Central memory CD8-positive, alpha-beta T cell (primary cell): ENCODE measurements around the gene CLCA2.

Source experiments
- ATAC-seq: fragments of 150-1000 bp; cut with Tn5 transposase; replicated peaks from 2 replicates; pipeline ENCODE4 v1.10.0; 2022; ENCODE audit warnings: mild to moderate bottlenecking, moderate FRiP score, moderate number of reproducible peaks; ENCODE audit not compliant: poor library complexity, severe bottlenecking; ENCODE audit errors: extremely low read depth
- DNase-seq, 2 donors: peaks; one replicate each; pipeline ENCODE4 v3.0.0; 2021; ENCODE audit warnings: low spot score in 2 of 2
- H3K27ac Mint-ChIP-seq: one replicate; pipeline ENCODE4 v1.8.0; 2022; ENCODE audit warnings: low read depth, mild to moderate bottlenecking, moderate library complexity, mixed read lengths
- H3K27me3 Mint-ChIP-seq: one replicate; pipeline ENCODE4 v1.8.0; 2022; ENCODE audit warnings: mixed read lengths
- H3K36me3 Mint-ChIP-seq: one replicate; pipeline ENCODE4 v1.8.0; 2022; ENCODE audit warnings: mild to moderate bottlenecking, moderate library complexity, mixed read lengths; ENCODE audit not compliant: insufficient read depth
- H3K4me1 Mint-ChIP-seq: one replicate; pipeline ENCODE4 v1.8.0; 2022; ENCODE audit warnings: mixed read lengths
- H3K4me3 Mint-ChIP-seq: one replicate; pipeline ENCODE4 v1.8.0; 2022; ENCODE audit warnings: mild to moderate bottlenecking, moderate library complexity, mixed read lengths
- H3K9me3 Mint-ChIP-seq: one replicate; pipeline ENCODE4 v1.8.0; 2022; ENCODE audit warnings: mixed read lengths

CLCA2 gene

GRCh38 chr1:86395751-86396497 is 28.0 kb upstream of the CLCA2 start, which contains the start of gene ODF2L:
Gene ODF2L (minus strand): TSS chr1:86396323. CDS start chr1:86387027, 9,296 bp downstream.
- H3K36me3 Mint-ChIP-seq: peaks cover 9% of the 10 kb centered on the region
- H3K27ac Mint-ChIP-seq: peak within 1 kb of the TSS; percentile 87
- H3K4me3 Mint-ChIP-seq: peak within 1 kb of the TSS; percentile 87
- DNase-seq (peak; percentile 75 to 80), ATAC-seq (peak; percentile 99)
- H3K9me3 Mint-ChIP-seq: no peaks in the 10 kb centered on the region
- H3K27me3 Mint-ChIP-seq: no peaks in the 10 kb centered on the region
- peaks cover 48% of the 10 kb centered on the region for H3K4me1 Mint-ChIP-seq

- DNase-seq (no peak), ATAC-seq (peak; percentile 12)
- peaks cover 42% of the 10 kb centered on the region for H3K4me1 Mint-ChIP-seq
- H3K9me3 Mint-ChIP-seq: no peaks in the 10 kb centered on the region
- peak overlapping the region; percentile 87 for H3K27ac Mint-ChIP-seq
- no peaks in the 10 kb centered on the region for H3K27me3 Mint-ChIP-seq
- peak overlapping the region; percentile 87 for H3K4me3 Mint-ChIP-seq
- H3K36me3 Mint-ChIP-seq: peaks cover 9% of the 10 kb centered on the region
These were observed 27.5 kb upstream of the CLCA2 start for GRCh38 chr1:86396498-86396890.

- no peak for ATAC-seq
- no peak for DNase-seq
- no peak overlapping the region for H3K27ac Mint-ChIP-seq
- no peak overlapping the region for H3K4me3 Mint-ChIP-seq
- H3K36me3 Mint-ChIP-seq: no peaks in the 10 kb centered on the region
- no peaks in the 10 kb centered on the region for H3K27me3 Mint-ChIP-seq
- H3K4me1 Mint-ChIP-seq: no peaks in the 10 kb centered on the region
- H3K9me3 Mint-ChIP-seq: no peaks in the 10 kb centered on the region
These were observed 14.5 kb upstream of the CLCA2 start for GRCh38 chr1:86409416-86410021.

GRCh38 chr1:86410879-86411278 is 13.1 kb upstream of the CLCA2 start:
- Mint-ChIP-seq H3K27ac (no peak overlapping the region), H3K4me3 (no peak overlapping the region), H3K9me3 (no peaks in the 10 kb centered on the region), H3K27me3 (no peaks in the 10 kb centered on the region), H3K4me1 (no peaks in the 10 kb centered on the region), H3K36me3 (no peaks in the 10 kb centered on the region)
- DNase-seq (no peak), ATAC-seq (no peak)

GRCh38 chr1:86416343-86416742 is 7.6 kb upstream of the CLCA2 start:
- Mint-ChIP-seq H3K27me3 (no peaks in the 10 kb centered on the region), H3K4me1 (peaks cover 6% of the 10 kb centered on the region), H3K36me3 (no peaks in the 10 kb centered on the region), H3K27ac (no peak overlapping the region), H3K4me3 (no peak overlapping the region), H3K9me3 (no peaks in the 10 kb centered on the region)
- no peak for DNase-seq
- ATAC-seq: no peak

- Mint-ChIP-seq H3K27ac (no peak overlapping the region), H3K27me3 (no peaks in the 10 kb centered on the region), H3K4me1 (peaks cover 6% of the 10 kb centered on the region), H3K9me3 (no peaks in the 10 kb centered on the region), H3K36me3 (no peaks in the 10 kb centered on the region), H3K4me3 (peak overlapping the region; percentile 2)
- ATAC-seq (peak; percentile 81), DNase-seq (peak in 1 of 2 donors; percentile 22)
These were observed 4.6 kb upstream of the CLCA2 start for GRCh38 chr1:86419277-86419903.

- H3K27ac Mint-ChIP-seq: no peak overlapping the region
- peaks cover 6% of the 10 kb centered on the region for H3K4me1 Mint-ChIP-seq
- H3K36me3 Mint-ChIP-seq: no peaks in the 10 kb centered on the region
- ATAC-seq (no peak), DNase-seq (no peak)
- H3K27me3 Mint-ChIP-seq: no peaks in the 10 kb centered on the region
- H3K4me3 Mint-ChIP-seq: no peak overlapping the region
- no peaks in the 10 kb centered on the region for H3K9me3 Mint-ChIP-seq
These were observed 2.2 kb upstream of the CLCA2 start for GRCh38 chr1:86421601-86422280.

- no peaks in the 10 kb centered on the region for H3K36me3 Mint-ChIP-seq
- no peak for ATAC-seq
- H3K27ac Mint-ChIP-seq: no peak overlapping the region
- no peaks in the 10 kb centered on the region for H3K9me3 Mint-ChIP-seq
- DNase-seq: no peak
- no peaks in the 10 kb centered on the region for H3K27me3 Mint-ChIP-seq
- no peak overlapping the region for H3K4me3 Mint-ChIP-seq
- peaks cover 6% of the 10 kb centered on the region for H3K4me1 Mint-ChIP-seq
These were observed 498 bp upstream of the CLCA2 start for GRCh38 chr1:86423473-86423872.

- Mint-ChIP-seq H3K4me3 (no peak overlapping the region), H3K27me3 (no peaks in the 10 kb centered on the region), H3K27ac (no peak overlapping the region), H3K36me3 (no peaks in the 10 kb centered on the region), H3K9me3 (no peaks in the 10 kb centered on the region), H3K4me1 (no peaks in the 10 kb centered on the region)
- ATAC-seq: no peak
- DNase-seq: no peak
These were observed 5.3 kb downstream of the CLCA2 start for GRCh38 chr1:86429122-86429725.

GRCh38 chr1:86429835-86430234 is 5.9 kb downstream of the CLCA2 start:
- DNase-seq: no peak
- no peaks in the 10 kb centered on the region for H3K27me3 Mint-ChIP-seq
- no peaks in the 10 kb centered on the region for H3K9me3 Mint-ChIP-seq
- no peaks in the 10 kb centered on the region for H3K4me1 Mint-ChIP-seq
- ATAC-seq: no peak
- no peak overlapping the region for H3K27ac Mint-ChIP-seq
- no peak overlapping the region for H3K4me3 Mint-ChIP-seq
- no peaks in the 10 kb centered on the region for H3K36me3 Mint-ChIP-seq

- ATAC-seq (no peak), DNase-seq (no peak)
- Mint-ChIP-seq H3K4me1 (no peaks in the 10 kb centered on the region), H3K27ac (no peak overlapping the region), H3K9me3 (no peaks in the 10 kb centered on the region), H3K4me3 (no peak overlapping the region), H3K36me3 (no peaks in the 10 kb centered on the region), H3K27me3 (no peaks in the 10 kb centered on the region)
These were observed 6.4 kb downstream of the CLCA2 start for GRCh38 chr1:86430376-86430775.

GRCh38 chr1:86434059-86434458 is 10.1 kb downstream of the CLCA2 start:
- H3K27ac Mint-ChIP-seq: no peak overlapping the region
- H3K36me3 Mint-ChIP-seq: no peaks in the 10 kb centered on the region
- H3K27me3 Mint-ChIP-seq: peaks cover 27% of the 10 kb centered on the region
- no peaks in the 10 kb centered on the region for H3K9me3 Mint-ChIP-seq
- ATAC-seq: no peak
- no peak for DNase-seq
- H3K4me3 Mint-ChIP-seq: no peak overlapping the region
- H3K4me1 Mint-ChIP-seq: no peaks in the 10 kb centered on the region
